Renal pelvis (tissue), 12 donors: Measurements from ENCODE around the gene TFAP2A. TPM values are rescaled to one million over a fixed set of nuclear protein-coding genes. Genes with fewer than 3 reads are reported as not detected.

Source experiments
- DNase-seq: peaks from one replicate; pipeline ENCODE4 v3.0.0-alpha.2; 2013
- long read RNA-seq, 16 experiments: transcript quantifications; one replicate each; lab custom pipeline, GENCODE V29; 2026
- polyA plus RNA-seq, 3 donors: library from polyadenylated mRNA; unstranded; fragments of 120-200 nt; gene quantifications; one replicate each; pipeline ENCODE4 v1.2.1, GENCODE V29; 2013; ENCODE audit not compliant: insufficient read length in 3 of 3

Gene TFAP2A
- 10 to 100 TPM; 32.1 to 46.8 (median 39.8) TPM for polyA plus RNA-seq
- long read RNA-seq, donor 1, partial matches to known transcripts = 0 of 11 reads
- long read RNA-seq, donor 1, other reads (novel, unspliced or antisense) = 0 of 11 reads
- long read RNA-seq, donor 2, partial matches to known transcripts = 0 of 12 reads
- long read RNA-seq, donor 2, other reads (novel, unspliced or antisense) = 0 of 12 reads
- long read RNA-seq, donor 3, partial matches to known transcripts = 5 of 12 reads
- long read RNA-seq, donor 3, other reads (novel, unspliced or antisense) = 0 of 12 reads
- long read RNA-seq, donor 4, partial matches to known transcripts = 5 of 11 reads
- long read RNA-seq, donor 4, other reads (novel, unspliced or antisense) = 0 of 11 reads
- long read RNA-seq, donor 5, partial matches to known transcripts = 0 of 2 reads
- long read RNA-seq, donor 5, other reads (novel, unspliced or antisense) = 0 of 2 reads
- long read RNA-seq, donor 6, partial matches to known transcripts = 10 of 21 reads
- long read RNA-seq, donor 6, other reads (novel, unspliced or antisense) = 0 of 21 reads
- long read RNA-seq, donor 7, partial matches to known transcripts = 0 of 9 reads
- long read RNA-seq, donor 7, other reads (novel, unspliced or antisense) = 0 of 9 reads
- long read RNA-seq, donor 8 = 0 reads
- long read RNA-seq, donor 9, partial matches to known transcripts = 15 of 24 reads
- long read RNA-seq, donor 9, other reads (novel, unspliced or antisense) = 0 of 24 reads
- long read RNA-seq, donor 10, partial matches to known transcripts = 0 of 9 reads
- long read RNA-seq, donor 10, other reads (novel, unspliced or antisense) = 0 of 9 reads
- long read RNA-seq, donor 11, partial matches to known transcripts = 0 of 1 reads
- long read RNA-seq, donor 11, other reads (novel, unspliced or antisense) = 0 of 1 reads
- long read RNA-seq, donor 12, transcript TFAP2A-201 (7 exons, 2,035 nt) = minor isoform, 5 of 31 reads
- long read RNA-seq, donor 12, transcript TFAP2A-202 (7 exons, 3,829 nt) = major isoform, 6 of 31 reads
- long read RNA-seq, donor 12, partial matches to known transcripts = 15 of 31 reads
- long read RNA-seq, donor 12, other reads (novel, unspliced or antisense) = 0 of 31 reads
- long read RNA-seq, donor 13, partial matches to known transcripts = 0 of 4 reads
- long read RNA-seq, donor 13, other reads (novel, unspliced or antisense) = 0 of 4 reads
- long read RNA-seq, donor 14, partial matches to known transcripts = 24 of 42 reads
- long read RNA-seq, donor 14, other reads (novel, unspliced or antisense) = 0 of 42 reads
- long read RNA-seq, donor 15, partial matches to known transcripts = 6 of 15 reads
- long read RNA-seq, donor 15, other reads (novel, unspliced or antisense) = 0 of 15 reads
- long read RNA-seq, donor 16, transcript TFAP2A-202 (7 exons, 3,829 nt) = major isoform, 8 of 19 reads
- long read RNA-seq, donor 16, transcript TFAP2A-201 (7 exons, 2,035 nt) = minor isoform, 5 of 19 reads
- long read RNA-seq, donor 16, partial matches to known transcripts = 0 of 19 reads
- long read RNA-seq, donor 16, other reads (novel, unspliced or antisense) = 0 of 19 reads

GRCh38 chr6:10414756-10415616 lies at the start of gene TFAP2A:
Gene TFAP2A, minus strand, starts transcription at chr6:10415074. Its CDS starts 83 bp downstream, at chr6:10414991.
- no peak for DNase-seq

GRCh38 chr6:10463491-10464481 lies 48.9 kb upstream of the TFAP2A start:
- DNase-seq = no peak

DNA sequence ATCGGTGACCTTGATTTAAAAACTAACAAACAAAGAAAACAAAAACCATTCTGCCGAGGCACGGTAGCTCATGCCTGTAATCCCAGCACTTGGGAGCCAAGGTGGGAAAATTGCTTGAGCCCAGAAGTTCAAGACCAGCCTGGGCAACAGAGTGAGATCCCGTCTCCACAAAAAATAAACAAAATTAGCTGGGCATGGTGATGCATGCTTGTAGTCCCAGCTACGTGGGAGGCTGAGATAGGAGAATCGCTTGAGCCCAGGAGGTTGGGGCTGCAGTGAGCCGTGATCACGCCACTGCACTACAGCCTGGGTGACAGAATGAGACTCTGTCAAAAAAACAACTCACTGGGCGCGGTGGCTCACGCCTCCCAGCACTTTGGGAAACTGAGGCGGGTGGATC lies 48.2 kb upstream of the TFAP2A start:
- no peak for DNase-seq

- no peak for DNase-seq
These were observed 47.0 kb upstream of the TFAP2A start for GRCh38 chr6:10461850-10462249.

DNA sequence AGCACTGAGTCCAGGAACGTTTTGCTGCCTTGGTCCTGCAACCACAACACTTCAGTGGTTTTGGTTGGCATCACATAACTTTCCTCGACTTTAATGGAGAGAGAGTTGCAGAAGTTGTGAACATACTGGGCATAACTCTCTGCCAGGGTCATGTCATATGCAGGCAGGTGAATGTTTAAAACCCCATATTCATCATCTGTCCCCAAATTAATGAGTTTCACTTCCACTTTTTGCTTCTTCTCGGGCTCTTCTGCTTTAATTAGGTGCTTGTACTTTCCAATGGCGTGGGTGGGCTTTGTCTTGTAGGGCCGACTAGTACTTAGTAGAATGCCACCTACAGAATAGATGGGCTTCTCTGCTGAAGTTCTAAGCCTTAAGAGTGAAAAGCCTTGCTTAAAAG lies 45.2 kb upstream of the TFAP2A start:
- no peak for DNase-seq

GRCh38 chr6:10458287-10458686 lies 43.4 kb upstream of the TFAP2A start:
- no peak for DNase-seq

DNA sequence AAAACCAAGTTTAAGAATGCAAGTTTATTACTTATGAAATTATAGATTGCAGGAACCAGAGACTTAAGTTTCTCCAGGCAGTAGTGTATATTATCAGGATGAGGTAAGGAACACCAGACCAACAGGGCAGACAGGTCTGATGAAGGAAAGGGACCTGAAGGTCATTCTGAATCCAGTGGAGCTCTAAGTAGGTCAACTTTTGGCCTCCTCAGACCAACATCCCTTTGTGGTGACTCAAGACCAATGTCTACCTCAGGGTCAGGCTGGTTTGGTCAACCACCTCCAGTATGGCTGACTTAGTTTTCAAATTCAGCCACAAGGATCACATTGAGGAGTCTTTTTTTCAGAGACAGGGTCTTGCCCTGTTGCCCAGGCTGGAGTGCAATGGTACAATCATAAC lies 38.7 kb upstream of the TFAP2A start:
- DNase-seq = no peak

GRCh38 chr6:10451828-10452509 lies 37.1 kb upstream of the TFAP2A start:
- DNase-seq = no peak

- DNase-seq = no peak
These were observed 36.5 kb upstream of the TFAP2A start for GRCh38 chr6:10451394-10451793.

DNA sequence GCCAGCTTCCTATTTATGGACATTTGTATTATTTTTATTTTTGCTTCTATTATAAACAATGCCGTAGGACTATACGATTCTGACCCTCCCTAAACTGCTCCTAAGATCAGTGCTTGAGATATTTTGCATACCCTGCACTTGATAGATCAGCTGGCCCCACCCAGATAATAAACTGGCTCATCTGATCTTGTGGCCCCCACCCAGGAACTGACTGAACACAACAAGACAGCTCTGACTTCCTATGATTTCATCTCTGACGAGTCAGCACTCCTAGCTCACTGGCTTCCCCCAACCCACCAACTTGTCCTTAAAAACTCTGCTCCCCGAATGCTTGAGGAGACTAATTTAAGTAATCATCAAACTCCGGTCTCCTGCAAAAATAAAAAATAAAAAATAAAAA lies 34.9 kb upstream of the TFAP2A start:
- DNase-seq = no peak

GRCh38 chr6:10448096-10448495 lies 33.2 kb upstream of the TFAP2A start:
- DNase-seq = no peak

DNA sequence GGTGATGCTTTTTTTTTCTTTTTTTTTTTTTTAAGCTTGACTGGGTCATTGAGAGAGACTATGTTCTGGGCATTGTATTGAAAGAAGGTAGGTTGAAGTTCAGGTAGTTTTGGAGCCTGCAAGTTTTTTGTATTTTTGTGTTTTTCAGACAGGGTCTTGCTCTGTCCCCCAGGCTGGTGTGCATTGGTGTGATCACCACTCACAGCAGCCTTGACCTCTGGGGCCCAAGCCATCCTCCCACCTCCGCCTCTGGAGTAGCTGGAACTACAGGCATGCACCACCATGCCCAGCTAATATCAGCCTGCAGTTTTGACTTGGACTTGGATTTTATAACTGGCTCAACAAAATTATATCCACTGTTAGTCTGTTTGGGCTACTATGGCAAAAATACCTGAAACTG lies 31.7 kb upstream of the TFAP2A start:
- DNase-seq = no peak

GRCh38 chr6:10441655-10442009 lies 26.8 kb upstream of the TFAP2A start:
- DNase-seq = no peak

- DNase-seq = no peak
These were observed 26.3 kb upstream of the TFAP2A start for GRCh38 chr6:10441004-10441654.

- DNase-seq = no peak
These were observed 23.0 kb upstream of the TFAP2A start for GRCh38 chr6:10437891-10438290.

- no peak for DNase-seq
These were observed 19.4 kb upstream of the TFAP2A start for GRCh38 chr6:10434235-10434634.

DNA sequence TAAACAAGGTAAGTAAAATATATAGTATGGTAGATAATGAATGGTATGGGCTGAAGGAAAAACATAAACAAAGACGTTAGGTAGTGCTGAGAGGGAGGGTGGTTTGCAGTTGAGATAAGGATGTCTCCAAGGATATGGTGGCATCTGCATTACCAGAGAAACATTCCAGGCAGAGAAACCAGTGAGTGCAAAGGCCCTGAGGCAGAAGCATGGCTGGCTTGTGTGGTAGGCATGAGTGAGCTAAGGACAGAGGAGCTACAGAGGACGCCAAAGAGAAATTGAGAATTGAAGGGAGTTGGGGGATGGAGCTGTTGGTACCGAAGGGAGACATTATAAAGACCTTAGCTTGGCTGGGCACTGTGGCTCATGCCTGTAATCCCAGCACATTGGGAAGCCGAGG lies 18.4 kb upstream of the TFAP2A start:
- no peak for DNase-seq
